ENCODE measurements around the gene HTRA3. TPM values are rescaled to one million over a fixed set of nuclear protein-coding genes. Genes with fewer than 3 reads are reported as not detected.

The HTRA3 gene
- total and polyA plus RNA-seq, 2 of the 4 experiments (the other 2 are of a cell fraction) = 1.3 to 9.5 TPM

DNA sequence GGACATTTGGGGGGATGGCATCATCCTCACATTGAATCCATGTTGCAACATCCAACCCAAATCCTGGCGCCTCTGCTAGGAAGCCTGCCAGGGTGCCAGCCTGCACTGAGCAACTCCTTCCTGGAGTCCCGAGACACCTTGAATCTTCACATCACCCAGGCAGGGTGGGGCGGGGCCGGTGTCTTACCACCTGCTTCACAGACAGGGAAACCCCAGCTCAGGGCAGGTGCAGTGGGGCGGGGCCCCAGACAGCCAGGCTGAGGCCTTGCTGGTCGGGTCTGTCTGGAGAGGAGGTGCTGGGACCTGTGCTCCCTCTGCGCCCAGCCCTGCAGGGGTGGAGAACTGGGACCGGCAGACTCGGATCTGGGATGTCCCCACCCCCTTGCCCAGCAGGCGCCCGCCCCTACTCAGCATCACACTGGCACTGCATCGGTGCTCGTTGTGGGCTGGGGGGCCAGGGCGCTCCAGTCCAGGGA lies 31.5 kb upstream of the HTRA3 start:
- no peak for DNase-seq
- H3K4me3 ChIP-seq (ENCODE audit: insufficient read depth, low read depth, low read length) = no peak overlapping the region
- no peak overlapping the region for H2BK120ac ChIP-seq (ENCODE audit: low read depth, low read length)
- H3K36me3 ChIP-seq (ENCODE audit: control insufficient read depth, insufficient read depth, low read length) = no peaks in the 10 kb centered on the region
- H2AK5ac ChIP-seq (ENCODE audit: low read depth, low read length) = no peak overlapping the region
- H3K27me3 ChIP-seq (ENCODE audit: control insufficient read depth, insufficient read depth, low read length) = no peaks in the 10 kb centered on the region; the same call in 1 of the 2 replicates
- no peaks in the 10 kb centered on the region for H3K79me1 ChIP-seq (ENCODE audit: low read depth in 1 of 2, low read length in 2 of 2)
- H4K8ac ChIP-seq (ENCODE audit: low read depth in 2 of 2, low read length in 2 of 2) = no peak overlapping the region
- H4K20me1 ChIP-seq (ENCODE audit: insufficient read depth, low read length) = no peaks in the 10 kb centered on the region; the same call in 1 of the 2 replicates
- TF ChIP-seq RCOR1 (IDR thresholded peaks at IDR 0.05; ENCODE audit: insufficient replicate concordance, low read length) = no peak
- TF ChIP-seq RAD21 (IDR thresholded peaks at IDR 0.05; ENCODE audit: low read length) = no peak
- no peak for TF ChIP-seq POLR2A (IDR thresholded peaks at IDR 0.05; ENCODE audit: low read depth, low read length)
- TF ChIP-seq BHLHE40 (IDR thresholded peaks at IDR 0.05; ENCODE audit: low read depth, low read length) = no peak
- TF ChIP-seq, protein P1, sequence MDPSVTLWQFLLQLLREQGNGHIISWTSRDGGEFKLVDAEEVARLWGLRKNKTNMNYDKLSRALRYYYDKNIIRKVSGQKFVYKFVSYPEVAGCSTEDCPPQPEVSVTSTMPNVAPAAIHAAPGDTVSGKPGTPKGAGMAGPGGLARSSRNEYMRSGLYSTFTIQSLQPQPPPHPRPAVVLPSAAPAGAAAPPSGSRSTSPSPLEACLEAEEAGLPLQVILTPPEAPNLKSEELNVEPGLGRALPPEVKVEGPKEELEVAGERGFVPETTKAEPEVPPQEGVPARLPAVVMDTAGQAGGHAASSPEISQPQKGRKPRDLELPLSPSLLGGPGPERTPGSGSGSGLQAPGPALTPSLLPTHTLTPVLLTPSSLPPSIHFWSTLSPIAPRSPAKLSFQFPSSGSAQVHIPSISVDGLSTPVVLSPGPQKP (IDR thresholded peaks at IDR 0.05; ENCODE audit: borderline replicate concordance, low read depth, low read length) = no peak
- TF ChIP-seq FOS (IDR thresholded peaks at IDR 0.05; ENCODE audit: low read depth, low read length) = no peak
- TF ChIP-seq MAFK (IDR thresholded peaks at IDR 0.05; ENCODE audit: low read depth, low read length) = no peak
- TF ChIP-seq MAZ (IDR thresholded peaks at IDR 0.05; ENCODE audit: borderline replicate concordance, low read depth, low read length) = no peak
- no peak for TF ChIP-seq NFE2L2 (IDR thresholded peaks at IDR 0.05; ENCODE audit: low read depth, low read length)
- TF ChIP-seq, protein P2, sequence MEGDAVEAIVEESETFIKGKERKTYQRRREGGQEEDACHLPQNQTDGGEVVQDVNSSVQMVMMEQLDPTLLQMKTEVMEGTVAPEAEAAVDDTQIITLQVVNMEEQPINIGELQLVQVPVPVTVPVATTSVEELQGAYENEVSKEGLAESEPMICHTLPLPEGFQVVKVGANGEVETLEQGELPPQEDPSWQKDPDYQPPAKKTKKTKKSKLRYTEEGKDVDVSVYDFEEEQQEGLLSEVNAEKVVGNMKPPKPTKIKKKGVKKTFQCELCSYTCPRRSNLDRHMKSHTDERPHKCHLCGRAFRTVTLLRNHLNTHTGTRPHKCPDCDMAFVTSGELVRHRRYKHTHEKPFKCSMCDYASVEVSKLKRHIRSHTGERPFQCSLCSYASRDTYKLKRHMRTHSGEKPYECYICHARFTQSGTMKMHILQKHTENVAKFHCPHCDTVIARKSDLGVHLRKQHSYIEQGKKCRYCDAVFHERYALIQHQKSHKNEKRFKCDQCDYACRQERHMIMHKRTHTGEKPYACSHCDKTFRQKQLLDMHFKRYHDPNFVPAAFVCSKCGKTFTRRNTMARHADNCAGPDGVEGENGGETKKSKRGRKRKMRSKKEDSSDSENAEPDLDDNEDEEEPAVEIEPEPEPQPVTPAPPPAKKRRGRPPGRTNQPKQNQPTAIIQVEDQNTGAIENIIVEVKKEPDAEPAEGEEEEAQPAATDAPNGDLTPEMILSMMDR (conservative IDR thresholded peaks at IDR 0.05; ENCODE audit: low read depth, low read length) = no peak
- TF ChIP-seq CEBPB (IDR thresholded peaks at IDR 0.05; ENCODE audit: low read depth, low read length) = no peak
- TF ChIP-seq SMC3 (IDR thresholded peaks at IDR 0.05; ENCODE audit: low read depth, low read length) = no peak
- H4K91ac ChIP-seq (ENCODE audit: insufficient read depth, low read depth, low read length) = no peak overlapping the region
- H3K9ac ChIP-seq (ENCODE audit: low read depth, low read length) = no peak overlapping the region
- POLR2A ChIA-PET (ENCODE audit: unreplicated experiment) = no interaction called here
- in situ Hi-C loops (cut with MboI; ENCODE audit: low sequenced_read_pairs) = no loop called here
- H2BK15ac ChIP-seq (ENCODE audit: low read depth, low read length) = no peak overlapping the region
- H3K9me1 ChIP-seq (ENCODE audit: insufficient read depth, low read length) = no peaks in the 10 kb centered on the region
- no peak overlapping the region for H3K23ac ChIP-seq (ENCODE audit: low read depth, low read length)
- no peak overlapping the region for H3K27ac ChIP-seq (ENCODE audit: insufficient read depth, low read length)
- CTCF ChIA-PET = interaction anchor here (0.6 to 1.2 kb wide), 3 partner anchors 10 to 70 kb away, joined by 3 to 4 read pairs (median 4); no protein-coding TSS in a partner anchor
- no peak overlapping the region for H2AFZ ChIP-seq (replicated peaks; ENCODE audit: low read length, poor library complexity)
- H3K9me3 ChIP-seq (ENCODE audit: control insufficient read depth, insufficient read depth, low read length) = no peaks in the 10 kb centered on the region
- no TSS peak for BruUV-seq (replicated peaks)
- H3K18ac ChIP-seq (ENCODE audit: low read depth, low read length) = no peak overlapping the region
- no peak overlapping the region for H2BK5ac ChIP-seq (ENCODE audit: low read depth, low read length, poor library complexity, severe bottlenecking)
- H3K4ac ChIP-seq (ENCODE audit: low read depth, low read length) = no peak overlapping the region
- peaks cover 5% of the 10 kb centered on the region for H3K4me1 ChIP-seq (ENCODE audit: control insufficient read depth, insufficient read depth, low read length)
- no peak overlapping the region for H4K5ac ChIP-seq (ENCODE audit: low read depth, low read length)
- intact Hi-C loops (cut with micrococcal nuclease) = loop anchor here (1.0 kb wide), 1 partner anchor 61 kb away; no protein-coding TSS in a partner anchor
- H3K56ac ChIP-seq (ENCODE audit: extremely low read depth, insufficient read depth, low read length) = no peak overlapping the region
- no peak for ATAC-seq (ENCODE audit: low read depth)
- dilution Hi-C loops (cut with HindIII; ENCODE audit: low sequenced_read_pairs, unreplicated experiment) = no loop called here
- no peak overlapping the region for H3K4me2 ChIP-seq (ENCODE audit: low read depth, low read length)
- WGBS, 2 experiments (ENCODE audit: extremely low coverage in 2 of 2, insufficient read length in 1 of 2) = 56% methylated on average over 5 of the region's 14 CpGs; no CpG with 5 or more reads in 1 of the 2 experiments
- H2AK9ac ChIP-seq (replicated peaks; ENCODE audit: low read depth, low read length, poor library complexity) = peak overlapping the region; percentile 61
- no peak overlapping the region for H2BK20ac ChIP-seq (ENCODE audit: low read depth, low read length)
- no peak overlapping the region for H3K14ac ChIP-seq (replicated peaks; ENCODE audit: low read depth, low read length)

Measured in IMR-90 (cell line).